Peyer's patch (tissue), 4 donors: ENCODE measurements around the gene MAN1C1.

ENCODE experiments used
- CTCF ChIP-seq, 6 experiments: fragments of 450-650 bp in 4 of 6; fragments of 200-600 bp in 2 of 6; sonication (generic) in 1 of 6; IDR thresholded peaks; one replicate each; pipeline ENCODE4 v1.5.1; 2017 to 2019; ENCODE audit warnings: antibody characterized with exemption in 6 of 6, mild to moderate bottlenecking in 3 of 6, moderate library complexity in 1 of 6
- POLR2A ChIP-seq, 2 donors: fragments of 450-650 bp; IDR thresholded peaks; one replicate each; pipeline ENCODE4 v1.5.1; 2017; ENCODE audit warnings: antibody characterized with exemption in 2 of 2, mild to moderate bottlenecking in 2 of 2, moderate library complexity in 2 of 2

- no peak for TF ChIP-seq CTCF (IDR thresholded peaks at IDR 0.05)
- TF ChIP-seq POLR2A (IDR thresholded peaks at IDR 0.05): no peak
Observed at GRCh38 chr1:25599969-25600610, 16.5 kb upstream of the MAN1C1 start.
